ENCODE measurements around the gene PGAM2. TPM values are rescaled to one million over a fixed set of nuclear protein-coding genes. Genes with fewer than 3 reads are reported as not detected.

The PGAM2 gene
- total and polyA plus RNA-seq, 2 experiments from 2014 or later, result 0.73 TPM; not detected in 1

DNA sequence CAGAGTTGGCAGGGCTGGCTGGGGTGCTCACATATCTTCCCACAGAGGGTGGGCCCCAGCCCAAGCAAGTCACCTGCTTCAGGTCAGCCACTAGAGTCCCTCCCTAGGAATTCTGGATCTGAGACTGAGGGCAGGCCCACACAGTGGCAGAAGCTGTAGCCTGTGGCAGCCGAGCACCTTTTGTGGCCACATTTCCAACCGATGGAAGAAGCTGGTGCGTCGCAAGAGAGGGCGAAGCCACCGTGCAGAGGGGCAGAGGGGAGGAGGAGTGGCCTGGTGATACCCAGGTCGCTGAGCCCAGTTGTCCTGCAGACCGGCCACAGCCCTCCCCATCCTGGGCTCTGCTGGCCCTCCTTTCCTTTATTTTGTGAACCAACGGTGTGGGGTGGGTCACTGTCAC, 11.7 kb upstream of the PGAM2 start:
- Histone ChIP-seq H4K20me1 (ENCODE audit: insufficient read depth, poor library complexity, severe bottlenecking) (no peaks in the 10 kb centered on the region), H3K4me3 (no peak overlapping the region), H3K9me2 (replicated peaks; ENCODE audit: insufficient read depth) (no peaks in the 10 kb centered on the region), H3K4me2 (no peak overlapping the region), H3K4me1 (ENCODE audit: insufficient read depth) (peaks cover 13% of the 10 kb centered on the region), H2AFZ (no peak overlapping the region), H3K79me2 (peaks cover 9% of the 10 kb centered on the region), H3K27me3 (no peaks in the 10 kb centered on the region), H3K27ac (no peak overlapping the region), H3K36me3 (replicated peaks; ENCODE audit: insufficient read depth, low read depth) (no peaks in the 10 kb centered on the region), H3K9me3 (ENCODE audit: low read depth) (no peaks in the 10 kb centered on the region)
- no peak for DNase-seq (ENCODE audit: low spot score)
- WGBS (ENCODE audit: low lambda C conversion rate, missing lambda C conversion rate), result 96% methylated on average over 9 of the region's 9 CpGs
- no peak for TF ChIP-seq EZH2 (IDR thresholded peaks at IDR 0.05; ENCODE audit: borderline replicate concordance)
- TF ChIP-seq, protein P1, sequence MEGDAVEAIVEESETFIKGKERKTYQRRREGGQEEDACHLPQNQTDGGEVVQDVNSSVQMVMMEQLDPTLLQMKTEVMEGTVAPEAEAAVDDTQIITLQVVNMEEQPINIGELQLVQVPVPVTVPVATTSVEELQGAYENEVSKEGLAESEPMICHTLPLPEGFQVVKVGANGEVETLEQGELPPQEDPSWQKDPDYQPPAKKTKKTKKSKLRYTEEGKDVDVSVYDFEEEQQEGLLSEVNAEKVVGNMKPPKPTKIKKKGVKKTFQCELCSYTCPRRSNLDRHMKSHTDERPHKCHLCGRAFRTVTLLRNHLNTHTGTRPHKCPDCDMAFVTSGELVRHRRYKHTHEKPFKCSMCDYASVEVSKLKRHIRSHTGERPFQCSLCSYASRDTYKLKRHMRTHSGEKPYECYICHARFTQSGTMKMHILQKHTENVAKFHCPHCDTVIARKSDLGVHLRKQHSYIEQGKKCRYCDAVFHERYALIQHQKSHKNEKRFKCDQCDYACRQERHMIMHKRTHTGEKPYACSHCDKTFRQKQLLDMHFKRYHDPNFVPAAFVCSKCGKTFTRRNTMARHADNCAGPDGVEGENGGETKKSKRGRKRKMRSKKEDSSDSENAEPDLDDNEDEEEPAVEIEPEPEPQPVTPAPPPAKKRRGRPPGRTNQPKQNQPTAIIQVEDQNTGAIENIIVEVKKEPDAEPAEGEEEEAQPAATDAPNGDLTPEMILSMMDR (IDR thresholded peaks at IDR 0.05; ENCODE audit: poor library complexity), result no peak
- no peak for TF ChIP-seq EZH2phosphoT487 (IDR thresholded peaks at IDR 0.05; ENCODE audit: low read depth, severe bottlenecking, unreplicated experiment)

- no peaks in the 10 kb centered on the region for H4K20me1 ChIP-seq (ENCODE audit: insufficient read depth, poor library complexity, severe bottlenecking)
- no peaks in the 10 kb centered on the region for H3K9me2 ChIP-seq (replicated peaks; ENCODE audit: insufficient read depth)
- 98% methylated on average over 20 of the region's 20 CpGs for WGBS (ENCODE audit: low lambda C conversion rate, missing lambda C conversion rate)
- no peak overlapping the region for H3K27ac ChIP-seq
- H3K36me3 ChIP-seq (replicated peaks; ENCODE audit: insufficient read depth, low read depth), result no peaks in the 10 kb centered on the region
- H2AFZ ChIP-seq, result no peak overlapping the region
- no peak overlapping the region for H3K4me2 ChIP-seq
- H3K9me3 ChIP-seq (ENCODE audit: low read depth), result no peaks in the 10 kb centered on the region
- no peak overlapping the region for H3K4me3 ChIP-seq
- DNase-seq (ENCODE audit: low spot score), result no peak
- H3K79me2 ChIP-seq, result peaks cover 6% of the 10 kb centered on the region
- no peaks in the 10 kb centered on the region for H3K27me3 ChIP-seq
- TF ChIP-seq, protein P1 (IDR thresholded peaks at IDR 0.05; ENCODE audit: poor library complexity), result no peak
- no peak for TF ChIP-seq EZH2phosphoT487 (IDR thresholded peaks at IDR 0.05; ENCODE audit: low read depth, severe bottlenecking, unreplicated experiment)
- no peak for TF ChIP-seq EZH2 (IDR thresholded peaks at IDR 0.05; ENCODE audit: borderline replicate concordance)
- H3K4me1 ChIP-seq (ENCODE audit: insufficient read depth), result peaks cover 12% of the 10 kb centered on the region
These were observed 10.9 kb upstream of the PGAM2 start for GRCh38 chr7:44076101-44076895.

DNA sequence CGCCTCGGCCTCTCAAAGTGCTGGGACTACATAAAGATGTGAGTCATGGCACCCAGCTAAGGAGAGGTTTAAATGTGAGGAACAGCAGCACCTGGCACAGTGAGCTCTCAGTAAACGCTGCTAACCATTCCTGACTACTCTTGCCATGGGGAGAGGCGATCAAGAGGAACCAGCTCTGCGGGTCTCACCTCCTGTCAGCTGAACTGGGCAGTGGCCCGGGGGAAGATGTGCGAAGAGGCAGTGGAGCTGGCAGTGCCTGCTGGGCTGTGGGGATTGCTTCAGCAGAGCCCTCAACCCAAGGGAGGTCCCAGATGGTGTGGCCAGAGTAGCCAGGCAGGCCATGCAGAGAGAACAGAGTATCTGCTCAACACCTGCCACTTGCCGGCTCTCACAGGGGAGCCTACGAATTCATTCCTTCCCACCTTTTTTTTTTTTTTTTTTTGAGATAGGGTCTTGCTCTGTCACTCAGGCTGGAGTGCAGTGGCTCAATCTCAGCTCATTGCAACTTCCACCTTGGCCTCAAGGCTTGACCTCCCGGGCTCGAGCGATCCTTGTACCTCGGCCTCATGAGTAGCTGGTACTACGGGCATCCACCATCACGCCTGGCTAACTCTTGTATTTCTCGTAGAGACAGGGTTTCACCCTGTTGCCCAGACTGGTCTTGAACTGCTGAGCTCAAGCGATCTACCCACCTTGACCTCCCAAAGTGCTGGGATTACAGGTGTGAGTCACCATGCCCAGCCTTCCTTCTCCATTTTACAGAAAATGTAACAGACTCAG, 10.1 kb upstream of the PGAM2 start:
- no peaks in the 10 kb centered on the region for H3K27me3 ChIP-seq
- no peaks in the 10 kb centered on the region for H3K9me2 ChIP-seq (replicated peaks; ENCODE audit: insufficient read depth)
- 88% methylated on average over 17 of the region's 17 CpGs for WGBS (ENCODE audit: low lambda C conversion rate, missing lambda C conversion rate)
- H3K4me3 ChIP-seq, result no peak overlapping the region
- no peak for DNase-seq (ENCODE audit: low spot score)
- H4K20me1 ChIP-seq (ENCODE audit: insufficient read depth, poor library complexity, severe bottlenecking), result no peaks in the 10 kb centered on the region
- no peak overlapping the region for H3K4me2 ChIP-seq
- no peak overlapping the region for H2AFZ ChIP-seq
- H3K79me2 ChIP-seq, result no peaks in the 10 kb centered on the region
- H3K4me1 ChIP-seq (ENCODE audit: insufficient read depth), result peaks cover 9% of the 10 kb centered on the region
- H3K36me3 ChIP-seq (replicated peaks; ENCODE audit: insufficient read depth, low read depth), result no peaks in the 10 kb centered on the region
- H3K9me3 ChIP-seq (ENCODE audit: low read depth), result no peaks in the 10 kb centered on the region
- TF ChIP-seq, protein P1 (IDR thresholded peaks at IDR 0.05; ENCODE audit: poor library complexity), result no peak
- no peak for TF ChIP-seq EZH2phosphoT487 (IDR thresholded peaks at IDR 0.05; ENCODE audit: low read depth, severe bottlenecking, unreplicated experiment)
- no peak overlapping the region for H3K27ac ChIP-seq

All from hepatocyte (in vitro differentiated cells).